ENCODE results near the gene PAFAH1B2.
"Not testable (repeated sequence)": the region's sequence is repeated elsewhere in the genome, so short reads cannot be mapped to it uniquely, and the experiment has no call there.

The PAFAH1B2 gene

DNA sequence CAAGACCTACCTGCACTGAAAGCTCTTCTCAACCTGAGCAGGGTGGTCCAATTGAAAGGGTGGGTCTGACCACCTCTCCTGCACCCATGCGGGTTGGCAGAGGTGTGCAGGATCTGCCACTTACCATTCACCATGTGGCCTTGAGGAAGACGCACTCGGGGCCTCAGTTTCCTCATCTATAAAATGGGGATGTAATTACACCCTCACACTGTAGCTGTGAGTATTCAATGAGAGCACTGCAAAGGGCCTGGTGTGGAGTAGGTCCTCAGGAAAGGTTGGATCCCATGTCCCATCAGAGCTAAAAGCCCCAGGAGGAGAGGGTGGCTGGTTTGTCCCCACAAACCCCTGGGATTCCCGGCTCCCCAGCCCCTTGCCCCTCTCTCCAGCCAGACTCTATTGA, 54.5 kb downstream of the PAFAH1B2 start:
- DNase-seq: peak in 2 of 10 donors; percentile 16 to 44
- intact Hi-C loops (cut with DNase I): no loop called here

DNA sequence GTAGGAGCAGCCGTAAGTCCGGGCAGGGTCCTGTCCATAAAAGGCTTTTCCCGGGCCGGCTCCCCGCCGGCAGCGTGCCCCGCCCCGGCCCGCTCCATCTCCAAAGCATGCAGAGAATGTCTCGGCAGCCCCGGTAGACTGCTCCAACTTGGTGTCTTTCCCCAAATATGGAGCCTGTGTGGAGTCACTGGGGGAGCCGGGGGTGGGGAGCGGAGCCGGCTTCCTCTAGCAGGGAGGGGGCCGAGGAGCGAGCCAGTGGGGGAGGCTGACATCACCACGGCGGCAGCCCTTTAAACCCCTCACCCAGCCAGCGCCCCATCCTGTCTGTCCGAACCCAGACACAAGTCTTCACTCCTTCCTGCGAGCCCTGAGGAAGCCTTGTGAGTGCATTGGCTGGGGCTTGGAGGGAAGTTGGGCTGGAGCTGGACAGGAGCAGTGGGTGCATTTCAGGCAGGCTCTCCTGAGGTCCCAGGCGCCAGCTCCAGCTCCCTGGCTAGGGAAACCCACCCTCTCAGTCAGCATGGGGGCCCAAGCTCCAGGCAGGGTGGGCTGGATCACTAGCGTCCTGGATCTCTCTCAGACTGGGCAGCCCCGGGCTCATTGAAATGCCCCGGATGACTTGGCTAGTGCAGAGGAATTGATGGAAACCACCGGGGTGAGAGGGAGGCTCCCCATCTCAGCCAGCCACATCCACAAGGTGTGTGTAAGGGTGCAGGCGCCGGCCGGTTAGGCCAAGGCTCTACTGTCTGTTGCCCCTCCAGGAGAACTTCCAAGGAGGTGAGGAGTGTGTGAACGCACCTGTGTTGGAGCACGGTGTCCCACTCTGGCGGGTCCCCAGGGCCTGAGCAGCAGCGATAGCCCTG, 55.2 kb downstream of the PAFAH1B2 start, which contains the start of gene TAGLN:
TSS of gene TAGLN (plus strand) at position 318 of the 863 bp plus-strand sequence. CDS start 3,644 bp downstream, outside the sequence.
- intact Hi-C loops (cut with DNase I): no loop called here
- peak in 2 of 10 donors; percentile 68 to 79 for DNase-seq

DNA sequence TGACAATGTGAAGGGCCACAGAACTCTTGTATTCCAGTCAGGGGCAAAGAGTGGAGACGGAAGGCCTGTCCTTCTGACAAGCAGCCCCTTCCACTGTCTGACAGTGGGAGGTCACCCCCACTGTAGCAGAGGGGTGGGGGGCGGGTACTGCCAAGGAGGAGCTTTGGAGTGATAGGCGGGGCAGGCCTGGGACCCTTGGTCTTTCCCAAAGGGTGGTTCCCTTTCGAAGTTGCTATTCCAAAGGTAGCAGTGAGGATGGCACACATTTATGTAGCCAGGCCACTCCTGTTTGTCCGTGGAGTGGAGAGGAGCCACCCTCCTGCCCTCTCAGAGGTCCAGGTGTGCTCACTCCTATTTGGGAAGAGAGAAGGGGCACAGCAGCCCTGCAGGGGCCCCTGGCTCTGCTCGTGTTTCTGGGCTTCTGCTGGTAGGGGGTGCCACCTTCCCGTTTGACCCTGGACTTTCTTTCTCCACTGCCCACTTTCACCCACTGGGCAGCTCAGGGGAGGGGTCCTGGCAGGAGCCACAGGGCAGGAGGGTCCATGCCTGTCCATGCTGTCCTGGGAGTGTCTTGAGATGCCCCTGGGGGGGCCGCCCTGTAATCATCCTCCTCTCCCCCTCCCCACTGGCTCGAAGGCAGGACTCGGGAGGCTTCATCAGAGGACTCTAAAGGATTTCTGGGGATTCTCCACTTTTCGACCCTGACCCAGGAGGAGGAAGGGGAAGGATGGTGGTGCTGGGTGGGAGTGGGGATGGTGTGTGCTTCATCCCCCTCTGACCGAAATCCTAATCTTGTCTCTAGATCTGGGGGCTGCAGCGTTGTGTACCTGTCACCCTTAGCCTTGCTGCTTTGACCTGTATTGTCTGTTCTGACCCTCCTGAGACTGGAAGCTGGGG, 56.1 kb downstream of the PAFAH1B2 start:
- intact Hi-C loops (cut with DNase I): no loop called here
- peak in 3 of 10 donors; percentile 31 to 45 (median 38) for DNase-seq

DNA sequence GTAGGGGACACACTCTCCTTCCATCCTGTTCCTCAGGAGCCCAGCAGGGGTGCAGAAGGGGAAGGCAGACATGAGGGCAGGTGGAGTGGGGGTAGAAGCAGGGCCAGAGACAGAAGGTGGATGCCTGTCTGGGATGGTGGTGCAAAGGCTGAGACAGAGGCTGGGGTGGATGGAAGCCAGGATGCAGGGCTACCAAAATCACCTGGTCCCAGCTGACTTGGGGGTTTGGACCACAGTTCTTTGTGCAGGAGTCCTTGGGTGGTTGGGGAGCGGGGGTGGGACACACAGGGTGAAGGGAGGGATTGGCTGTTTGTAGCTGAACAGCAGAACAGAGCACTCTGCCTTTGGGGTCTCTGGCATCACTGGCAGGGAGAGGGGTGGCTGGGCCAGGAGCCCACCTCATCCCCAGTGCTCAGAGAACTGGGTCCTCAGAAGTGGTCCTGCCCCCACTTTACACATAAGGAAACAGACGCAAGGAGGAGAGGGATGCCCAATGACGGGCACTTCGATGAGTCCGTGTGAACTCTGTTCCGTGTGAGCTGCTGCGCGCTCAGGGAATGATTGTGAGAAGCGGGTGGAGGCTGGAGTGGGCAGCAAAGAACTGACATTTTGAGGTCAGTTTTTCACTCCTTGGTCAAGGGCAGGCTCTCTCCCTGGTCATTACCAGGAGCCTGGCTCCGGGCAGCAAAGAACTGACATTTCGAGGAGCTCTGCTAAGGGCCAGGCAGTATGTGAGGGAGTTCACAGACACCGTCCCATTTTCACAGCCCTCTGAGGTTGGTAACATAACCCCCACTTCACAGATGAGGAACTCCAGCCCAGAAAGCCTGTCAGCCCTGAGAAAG, 56.9 kb downstream of the PAFAH1B2 start:
- intact Hi-C loops (cut with DNase I): no loop called here
- peak in 2 of 10 donors; percentile 24 to 52 for DNase-seq

DNA sequence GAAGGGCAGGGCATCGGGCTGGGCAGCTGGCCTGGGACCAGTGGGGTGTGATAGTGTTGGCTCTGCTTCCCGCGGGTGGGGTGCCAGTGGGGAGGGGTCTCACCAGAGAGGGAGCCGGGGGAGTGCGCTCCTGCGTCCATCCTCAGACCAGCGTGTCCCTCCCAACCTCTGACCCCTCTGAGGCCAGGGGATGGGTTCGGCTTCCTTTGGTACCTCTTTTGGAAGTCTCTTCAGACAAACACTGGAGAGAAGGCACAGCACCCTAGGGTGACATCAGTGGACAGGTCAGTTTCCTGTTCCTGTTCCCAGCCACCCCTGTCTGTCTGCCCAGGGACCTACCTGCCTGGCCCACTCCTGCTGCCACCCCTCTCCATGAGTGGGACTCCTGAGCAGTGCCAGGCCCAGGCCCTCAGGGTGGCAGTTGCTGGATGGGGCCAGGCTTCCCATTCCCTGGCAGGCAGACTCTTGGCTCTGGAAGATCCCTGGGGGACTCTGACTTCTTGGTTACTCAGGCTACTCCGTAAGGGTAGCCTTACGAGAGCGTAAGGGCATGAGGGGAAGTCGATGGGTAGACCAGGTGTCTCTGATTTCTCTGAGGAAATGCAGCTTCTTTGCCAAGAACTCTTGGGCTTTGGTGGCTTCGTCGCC, 57.7 kb downstream of the PAFAH1B2 start:
- intact Hi-C loops (cut with DNase I): no loop called here
- DNase-seq: peak in 2 of 10 donors; percentile 49 to 70

DNA sequence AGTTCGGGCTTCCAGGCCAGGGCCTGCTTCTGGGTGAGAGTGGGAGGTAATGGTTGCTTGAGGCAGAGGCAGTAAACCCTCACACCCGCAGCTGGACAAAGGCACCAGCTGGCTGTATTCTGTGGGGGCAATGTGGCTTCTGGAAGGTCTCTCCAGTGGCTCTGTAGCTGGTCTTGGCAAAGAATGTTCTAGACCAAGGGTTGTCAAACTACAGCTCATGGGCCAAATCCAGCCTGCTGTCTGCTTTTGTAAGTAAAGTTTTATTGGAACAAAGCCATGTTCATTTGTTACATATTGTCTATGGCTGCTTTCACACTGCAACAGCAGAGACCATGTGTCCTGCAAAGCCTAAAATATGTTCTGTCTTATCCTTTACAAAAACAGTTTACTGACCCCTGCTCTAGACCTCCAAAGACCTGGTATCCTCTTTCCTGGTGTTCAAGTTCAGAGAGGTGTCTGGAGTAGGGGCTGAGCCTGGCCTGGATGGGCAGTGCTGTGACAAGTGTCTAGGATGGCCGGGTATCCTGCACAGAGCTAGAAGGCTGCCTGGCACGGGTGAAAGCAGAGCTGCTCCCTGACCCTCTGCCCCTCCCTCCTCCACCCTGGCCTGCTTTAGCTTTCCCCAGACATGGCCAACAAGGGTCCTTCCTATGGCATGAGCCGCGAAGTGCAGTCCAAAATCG, 58.4 kb downstream of the PAFAH1B2 start:
- intact Hi-C loops (cut with DNase I): no loop called here

DNA sequence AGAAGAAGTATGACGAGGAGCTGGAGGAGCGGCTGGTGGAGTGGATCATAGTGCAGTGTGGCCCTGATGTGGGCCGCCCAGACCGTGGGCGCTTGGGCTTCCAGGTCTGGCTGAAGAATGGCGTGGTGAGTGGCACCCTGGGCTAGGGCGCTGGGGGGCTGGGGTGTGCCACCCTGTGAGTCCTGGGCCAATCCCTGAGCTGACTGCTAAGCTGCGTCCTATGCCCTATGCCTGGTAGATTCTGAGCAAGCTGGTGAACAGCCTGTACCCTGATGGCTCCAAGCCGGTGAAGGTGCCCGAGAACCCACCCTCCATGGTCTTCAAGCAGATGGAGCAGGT, 59.0 kb downstream of the PAFAH1B2 start:
- DNase-seq: peak in 2 of 10 donors; percentile 28 to 61
- intact Hi-C loops (cut with DNase I): no loop called here

More for the DNA sequence above, 58.4 kb downstream of the PAFAH1B2 start:
- peak in 1 of 10 donors; percentile 19 for DNase-seq

DNA sequence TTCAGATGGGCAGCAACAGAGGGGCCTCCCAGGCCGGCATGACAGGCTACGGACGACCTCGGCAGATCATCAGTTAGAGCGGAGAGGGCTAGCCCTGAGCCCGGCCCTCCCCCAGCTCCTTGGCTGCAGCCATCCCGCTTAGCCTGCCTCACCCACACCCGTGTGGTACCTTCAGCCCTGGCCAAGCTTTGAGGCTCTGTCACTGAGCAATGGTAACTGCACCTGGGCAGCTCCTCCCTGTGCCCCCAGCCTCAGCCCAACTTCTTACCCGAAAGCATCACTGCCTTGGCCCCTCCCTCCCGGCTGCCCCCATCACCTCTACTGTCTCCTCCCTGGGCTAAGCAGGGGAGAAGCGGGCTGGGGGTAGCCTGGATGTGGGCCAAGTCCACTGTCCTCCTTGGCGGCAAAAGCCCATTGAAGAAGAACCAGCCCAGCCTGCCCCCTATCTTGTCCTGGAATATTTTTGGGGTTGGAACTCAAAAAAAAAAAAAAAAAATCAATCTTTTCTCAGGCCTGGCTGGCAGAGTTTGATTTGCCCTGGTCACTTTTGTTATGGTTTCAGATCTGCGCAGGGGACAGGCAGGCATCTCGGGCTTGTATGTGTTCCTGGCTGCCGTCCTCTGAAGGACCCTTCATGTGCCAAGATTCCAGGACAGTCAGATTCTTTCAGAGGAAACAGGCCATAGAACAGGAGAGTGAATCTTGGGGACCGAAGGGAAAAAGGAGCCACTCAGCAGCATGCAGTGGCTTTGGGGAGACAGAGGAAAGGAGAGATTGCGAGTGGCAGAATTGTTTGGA, 60.4 kb downstream of the PAFAH1B2 start:
- intact Hi-C loops (cut with DNase I): loop anchor here (5.0 kb wide), 1 partner anchor 72 kb away; no protein-coding TSS in a partner anchor
- DNase-seq: peak in 1 of 10 donors; percentile 72

DNA sequence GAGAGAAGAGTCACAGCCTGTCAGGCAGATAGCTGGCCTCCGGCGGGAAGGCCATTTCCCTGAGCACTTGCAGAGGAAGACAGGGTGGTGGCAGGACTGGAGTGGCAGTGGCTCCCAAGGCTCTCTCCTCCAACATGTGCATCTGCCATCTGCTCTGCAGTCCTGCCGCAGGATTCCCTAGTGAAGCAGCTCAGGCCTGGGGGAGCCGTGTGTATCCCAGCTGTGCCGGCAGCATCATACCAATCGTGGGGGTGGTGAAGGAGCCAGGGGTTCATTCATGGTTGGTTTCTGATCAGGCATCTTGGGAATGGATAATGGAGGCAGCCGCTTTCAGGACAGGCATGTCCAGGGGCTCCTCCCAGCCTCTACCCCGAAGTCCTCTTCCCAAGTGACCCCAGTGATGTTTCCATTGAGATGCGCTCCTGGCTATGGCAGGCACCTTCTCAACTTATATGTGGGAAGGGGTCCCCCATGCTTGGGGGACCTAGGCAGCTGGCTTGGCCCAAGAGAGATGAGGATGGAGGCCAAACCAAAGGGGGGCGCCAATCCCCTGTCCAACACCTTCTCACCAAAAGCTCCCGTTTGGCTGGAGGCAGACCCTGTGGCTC, 61.2 kb downstream of the PAFAH1B2 start:
- intact Hi-C loops (cut with DNase I): loop anchor here (5.0 kb wide), 1 partner anchor 73 kb away; no protein-coding TSS in a partner anchor
- peak in 4 of 10 donors; percentile 19 to 88 (median 60) for DNase-seq

DNA sequence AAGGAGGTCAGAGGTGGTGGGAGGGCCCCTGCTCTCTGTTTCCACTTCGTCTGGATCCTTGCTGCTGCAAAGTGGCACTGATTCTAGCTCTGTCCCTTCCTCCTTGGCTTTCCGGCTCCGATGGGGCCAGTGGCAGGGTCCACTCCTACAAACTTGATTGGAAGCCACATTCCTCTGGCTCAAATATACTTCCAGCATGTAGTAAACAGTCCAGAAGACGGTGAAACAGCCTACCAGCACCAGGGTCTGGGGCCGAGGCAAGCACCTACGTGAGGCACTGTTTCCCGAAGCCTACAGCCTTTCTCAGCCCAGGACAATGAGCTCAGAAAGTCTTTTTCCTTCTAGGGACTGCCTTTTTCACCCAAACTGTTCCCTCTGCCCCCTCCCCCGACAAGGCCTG, 62.0 kb downstream of the PAFAH1B2 start:
- intact Hi-C loops (cut with DNase I): loop anchor here (5.0 kb wide), 1 partner anchor 74 kb away; no protein-coding TSS in a partner anchor
- not testable (repeated sequence) for DNase-seq

DNA sequence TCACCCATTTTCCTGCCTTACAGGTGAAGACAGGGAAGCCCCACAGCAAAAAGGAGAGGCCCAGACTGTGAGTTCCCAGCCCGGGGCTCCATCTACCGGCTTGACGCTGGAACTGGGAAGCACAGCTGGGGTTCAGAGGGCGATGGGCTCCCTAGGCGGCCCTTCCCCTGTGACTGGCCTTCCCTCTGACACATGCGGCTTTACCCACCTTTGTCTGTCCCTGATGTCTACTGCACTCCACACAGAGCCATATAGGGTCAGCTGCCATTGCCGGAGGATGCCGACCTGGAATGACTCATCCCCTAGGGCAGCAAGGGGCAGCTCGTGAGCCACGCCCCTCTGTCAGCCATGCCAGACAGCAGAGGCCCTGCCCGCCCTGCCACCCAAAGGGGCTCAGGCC, 62.8 kb downstream of the PAFAH1B2 start:
- DNase-seq: not testable (repeated sequence)
- intact Hi-C loops (cut with DNase I): loop anchor here (5.0 kb wide), 1 partner anchor 75 kb away; no protein-coding TSS in a partner anchor

DNA sequence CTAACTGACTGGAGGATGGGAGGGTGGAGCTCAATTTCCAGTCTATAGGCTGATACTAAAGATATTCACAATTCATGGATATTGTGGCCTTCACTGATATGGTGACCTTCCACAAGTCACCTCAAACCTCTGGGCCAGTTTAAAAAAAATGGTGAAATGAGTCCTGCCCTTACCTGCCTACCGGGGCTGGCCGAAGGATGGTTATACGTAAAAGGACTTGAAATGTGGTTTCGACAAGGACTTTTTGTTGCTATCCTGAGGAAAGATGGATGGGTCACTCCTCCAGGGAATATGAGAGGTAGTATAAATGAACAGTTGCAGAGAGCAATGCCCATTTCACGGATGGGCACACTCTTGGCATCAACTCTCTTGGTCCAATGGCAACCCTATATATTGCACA, 63.4 kb downstream of the PAFAH1B2 start:
- intact Hi-C loops (cut with DNase I): loop anchor here (5.0 kb wide), 1 partner anchor 75 kb away; no protein-coding TSS in a partner anchor

DNA sequence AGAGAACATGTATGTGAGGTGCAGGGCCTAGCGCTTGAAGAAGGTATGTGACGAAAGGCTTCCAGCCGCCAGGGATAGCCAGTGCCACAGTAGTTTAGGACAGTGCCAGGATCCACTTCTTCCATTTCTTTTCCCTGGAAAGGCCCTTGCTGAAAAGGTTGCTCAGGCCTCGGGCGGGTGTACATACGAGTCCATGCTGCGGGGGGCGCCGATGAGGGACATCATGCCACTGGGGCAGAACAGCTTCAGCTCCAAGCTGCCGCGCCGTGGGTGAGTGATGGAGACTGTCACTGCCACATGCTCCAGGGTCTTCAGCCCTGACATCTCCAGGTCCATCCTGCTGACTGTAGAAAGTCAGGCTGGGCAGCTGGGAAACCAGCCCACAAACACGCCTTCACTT, 64.6 kb downstream of the PAFAH1B2 start:
- intact Hi-C loops (cut with DNase I): loop anchor here (5.0 kb wide), 1 partner anchor 76 kb away; no protein-coding TSS in a partner anchor
- DNase-seq: not testable (repeated sequence)

More for the DNA sequence above, 63.4 kb downstream of the PAFAH1B2 start:
- DNase-seq: not testable (repeated sequence)

DNA sequence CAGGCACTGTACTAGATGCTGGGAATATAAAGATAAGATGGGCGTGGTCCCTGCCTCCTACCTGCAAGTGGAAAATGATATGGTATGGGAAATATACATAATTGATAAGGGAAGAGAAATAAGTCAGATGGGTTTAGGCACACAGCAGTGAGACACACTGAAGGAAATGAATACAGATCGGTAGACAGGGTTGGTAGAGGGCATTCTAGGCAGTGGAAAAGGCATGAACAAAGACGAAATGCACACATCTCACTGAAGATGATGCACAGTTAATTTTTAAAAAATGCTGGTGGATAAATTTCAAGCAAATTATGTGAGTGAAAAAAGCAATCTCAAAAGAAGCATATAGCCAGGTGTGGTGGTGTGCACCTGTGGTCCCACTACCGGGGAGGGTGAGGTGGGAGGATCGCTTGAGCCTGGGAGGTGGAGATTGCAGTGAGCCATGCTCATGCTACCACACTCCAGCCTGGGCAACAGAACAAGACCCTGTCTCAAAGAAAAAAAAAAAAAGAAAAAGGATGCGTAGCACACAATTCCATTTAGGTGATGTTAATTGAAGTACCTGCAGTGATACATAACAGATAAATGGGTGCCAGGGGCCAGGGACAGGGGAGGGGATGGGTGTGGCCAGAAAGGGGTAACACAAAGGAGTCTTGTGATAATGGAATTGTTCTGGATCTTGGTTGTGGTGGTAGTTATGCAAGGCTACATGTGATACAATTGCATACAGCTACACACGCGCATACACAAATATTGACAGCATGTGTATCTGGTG, 65.5 kb downstream of the PAFAH1B2 start:
- peak in 3 of 10 donors; percentile 7 to 55 (median 22) for DNase-seq
- intact Hi-C loops (cut with DNase I): loop anchor here (5.0 kb wide), 1 partner anchor 77 kb away; no protein-coding TSS in a partner anchor

DNA sequence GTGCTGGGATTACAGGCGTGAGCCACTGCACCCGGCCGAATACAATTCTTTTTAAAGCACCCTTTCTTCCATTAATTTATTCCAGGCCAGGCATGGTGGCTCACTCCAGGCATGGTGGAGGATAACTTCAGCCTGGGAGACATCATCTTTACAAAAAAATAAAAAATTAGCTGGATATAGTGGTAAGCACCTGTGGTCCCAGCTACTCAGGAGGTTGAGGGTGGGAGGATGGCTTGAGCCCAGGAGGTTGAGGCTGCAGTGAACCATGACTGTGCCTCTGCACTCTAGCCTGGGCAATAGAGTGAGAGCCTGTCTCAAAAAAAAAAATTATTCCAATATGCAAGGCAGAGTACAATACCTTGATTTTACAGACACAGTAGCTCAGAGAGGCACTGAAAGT, 66.5 kb downstream of the PAFAH1B2 start:
- intact Hi-C loops (cut with DNase I): no loop called here
- peak in 3 of 10 donors; percentile 8 to 21 (median 9) for DNase-seq

DNA sequence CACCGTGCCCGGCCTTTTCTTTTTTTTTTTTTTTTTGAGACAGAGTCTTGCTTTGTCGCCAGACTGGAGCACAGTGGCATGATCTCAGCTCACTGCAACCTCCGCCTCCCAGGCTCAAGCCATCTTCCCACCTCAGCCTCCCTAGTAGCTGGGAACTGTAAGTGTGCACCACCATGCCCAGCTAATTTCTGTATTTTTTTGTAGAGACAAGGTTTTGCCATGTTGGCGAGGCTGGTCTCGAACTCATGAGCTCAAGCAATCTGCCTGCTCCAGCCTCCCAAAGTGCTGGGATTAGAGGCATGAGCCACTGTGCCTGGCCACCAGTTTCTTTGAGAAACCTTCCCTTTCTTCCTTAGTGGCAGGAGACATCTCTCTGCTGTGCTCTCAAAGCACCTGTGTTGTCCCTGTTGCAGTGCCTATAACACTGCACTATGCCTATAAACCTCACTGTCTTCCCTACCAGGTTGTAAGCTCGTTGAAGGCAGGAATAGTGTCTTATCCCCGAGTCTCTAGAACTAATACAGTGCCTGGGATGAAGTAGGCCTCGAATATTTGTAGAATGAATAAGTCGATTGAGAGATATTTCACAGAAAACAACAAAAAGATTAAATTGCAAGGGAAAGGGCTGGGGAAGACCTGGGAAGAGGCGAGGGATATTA, 68.7 kb downstream of the PAFAH1B2 start:
- intact Hi-C loops (cut with DNase I): no loop called here

More for the DNA sequence above, 68.7 kb downstream of the PAFAH1B2 start:
- DNase-seq: peak in 3 of 10 donors; percentile 22 to 39 (median 35)
